H9 (cell line): Measurements from ENCODE around the gene CLIC1. TPM values are rescaled to one million over a fixed set of nuclear protein-coding genes. Genes with fewer than 3 reads are reported as not detected.
A peak's percentile ranks its signal among the peaks of the same experiment; 100 is the strongest.

Experiments used
- DNase-seq: peaks from one replicate; pipeline ENCODE4 v3.0.0-alpha.2; 2017
- H2AFZ ChIP-seq: one replicate; pipeline ENCODE4 v1.6.1; 2013; ENCODE audit warnings: mild to moderate bottlenecking, low read length, control low read depth, moderate library complexity
- H2AK5ac ChIP-seq: 2 replicates; pipeline ENCODE4 v1.6.1; 2013; ENCODE audit warnings: low read length, control low read depth, mixed read lengths; ENCODE audit not compliant: insufficient read length
- H2BK120ac ChIP-seq: one replicate; pipeline ENCODE4 v1.6.1; 2013; ENCODE audit warnings: low read depth, mild to moderate bottlenecking, low read length, control low read depth, inconsistent platforms; ENCODE audit not compliant: poor library complexity, severe bottlenecking
- H2BK12ac ChIP-seq: 2 replicates; pipeline ENCODE4 v1.6.1; 2013; ENCODE audit warnings: low read length, control low read depth, mixed read lengths, low read depth; ENCODE audit not compliant: insufficient read length
- H2BK15ac ChIP-seq: 2 replicates; pipeline ENCODE4 v1.6.1; 2013; ENCODE audit warnings: low read depth, low read length, control low read depth
- H2BK20ac ChIP-seq: one replicate; pipeline ENCODE4 v1.6.1; 2013; ENCODE audit warnings: low read depth, mild to moderate bottlenecking, low read length, control low read depth, inconsistent platforms; ENCODE audit not compliant: poor library complexity, severe bottlenecking
- H2BK5ac ChIP-seq: 2 replicates; pipeline ENCODE4 v1.6.1; 2013; ENCODE audit warnings: low read length, control low read depth, mixed read lengths; ENCODE audit not compliant: insufficient read length
- H3K14ac ChIP-seq: 2 replicates; pipeline ENCODE4 v1.6.1; 2013; ENCODE audit warnings: low read length, control low read depth; ENCODE audit not compliant: insufficient read depth
- H3K18ac ChIP-seq: 2 replicates; pipeline ENCODE4 v1.6.1; 2013; ENCODE audit warnings: low read depth, mild to moderate bottlenecking, mixed read lengths, low read length, control low read depth; ENCODE audit not compliant: insufficient read length
- H3K23ac ChIP-seq: 2 replicates; pipeline ENCODE4 v1.6.1; 2013; ENCODE audit warnings: low read length, control low read depth, mixed read lengths, low read depth; ENCODE audit not compliant: insufficient read length
- H3K23me2 ChIP-seq: 2 replicates; pipeline ENCODE4 v1.6.1; 2013; ENCODE audit warnings: low read depth, mild to moderate bottlenecking, mixed read lengths, low read length, control low read depth; ENCODE audit not compliant: insufficient read length, poor library complexity, severe bottlenecking
- H3K27ac ChIP-seq: 2 replicates; pipeline ENCODE4 v1.5.1; 2013; ENCODE audit warnings: low read length, control low read depth, mixed read lengths, low read depth; ENCODE audit not compliant: insufficient read length
- H3K27me3 ChIP-seq: 2 replicates; pipeline ENCODE4 v1.6.1; 2013; ENCODE audit warnings: low read length, control low read depth, inconsistent platforms; ENCODE audit not compliant: insufficient read depth
- H3K4ac ChIP-seq: 2 replicates; pipeline ENCODE4 v1.6.1; 2013; ENCODE audit warnings: low read depth, mild to moderate bottlenecking, control low read depth, inconsistent platforms, low read length, moderate library complexity
- H3K4me1 ChIP-seq: 2 replicates; pipeline ENCODE4 v1.6.1; 2013; ENCODE audit warnings: low read length, control low read depth, inconsistent platforms; ENCODE audit not compliant: insufficient read depth
- H3K4me2 ChIP-seq: 2 replicates; pipeline ENCODE4 v1.6.1; 2013; ENCODE audit warnings: low read length, control low read depth, mixed read lengths; ENCODE audit not compliant: insufficient read length, insufficient read depth
- H3K56ac ChIP-seq: 2 replicates; pipeline ENCODE4 v1.6.1; 2013; ENCODE audit warnings: low read depth, mild to moderate bottlenecking, mixed read lengths, low read length, control low read depth; ENCODE audit not compliant: insufficient read length
- H3K79me1 ChIP-seq: 2 replicates; pipeline ENCODE4 v1.6.1; 2013; ENCODE audit warnings: low read depth, mild to moderate bottlenecking, moderate library complexity, low read length, control low read depth, inconsistent platforms; ENCODE audit not compliant: insufficient read depth, poor library complexity, severe bottlenecking
- H3K79me2 ChIP-seq: 2 replicates; pipeline ENCODE4 v1.6.1; 2013; ENCODE audit warnings: low read length, control low read depth, inconsistent platforms; ENCODE audit not compliant: insufficient read depth
- H3K9ac ChIP-seq: 2 replicates; pipeline ENCODE4 v1.6.1; 2013; ENCODE audit warnings: low read length, control low read depth, mixed read lengths; ENCODE audit not compliant: insufficient read length; ENCODE audit errors: extremely low read depth
- H3K9me3 ChIP-seq: one replicate; pipeline ENCODE4 v1.6.1; 2013; ENCODE audit warnings: low read depth, low read length, inconsistent platforms; ENCODE audit not compliant: control insufficient read depth
- H3T11ph ChIP-seq: one replicate; pipeline ENCODE4 v1.6.1; 2013; ENCODE audit warnings: mild to moderate bottlenecking, low read length, control low read depth, inconsistent platforms
- H4K20me1 ChIP-seq: one replicate; pipeline ENCODE4 v1.6.1; 2013; ENCODE audit not compliant: control insufficient read depth, insufficient read length, insufficient read depth
- H4K5ac ChIP-seq: 2 replicates; pipeline ENCODE4 v1.6.1; 2013; ENCODE audit warnings: low read depth, mild to moderate bottlenecking, mixed read lengths, low read length, control low read depth; ENCODE audit not compliant: insufficient read length
- H4K8ac ChIP-seq: replicated peaks from 2 replicates; pipeline ENCODE4 v1.6.1; 2013; ENCODE audit warnings: low read length, control low read depth, mixed read lengths, low read depth; ENCODE audit not compliant: insufficient read length
- H4K91ac ChIP-seq: 2 replicates; pipeline ENCODE4 v1.6.1; 2013; ENCODE audit warnings: low read depth, mild to moderate bottlenecking, moderate library complexity, mixed read lengths, low read length, control low read depth; ENCODE audit not compliant: insufficient read length
- H3K27ac Mint-ChIP-seq, 3 experiments: 2 replicates in 2 of 3; 3 replicates in 1 of 3; pipeline ENCODE4 v1.8.0; 2020 to 2021; ENCODE audit warnings: mixed read lengths in 3 of 3, mild to moderate bottlenecking in 1 of 3, moderate library complexity in 1 of 3
- H3K27me3 Mint-ChIP-seq: 2 replicates; pipeline ENCODE4 v1.8.0; 2021; ENCODE audit warnings: low read depth, mild to moderate bottlenecking, moderate library complexity, mixed read lengths
- H3K36me3 Mint-ChIP-seq, 3 experiments: 2 replicates in 2 of 3; 3 replicates in 1 of 3; pipeline ENCODE4 v1.8.0; 2020 to 2021; ENCODE audit warnings: low read depth in 3 of 3, mixed read lengths in 3 of 3; ENCODE audit not compliant: insufficient read depth in 1 of 3
- H3K4me1 Mint-ChIP-seq, 2 experiments: 2 replicates each; pipeline ENCODE4 v1.8.0; 2020; ENCODE audit warnings: mixed read lengths in 2 of 2
- H3K4me3 Mint-ChIP-seq, 2 experiments: 2 replicates in 1 of 2; 3 replicates in 1 of 2; pipeline ENCODE4 v1.8.0; 2020 to 2021; ENCODE audit warnings: mild to moderate bottlenecking in 2 of 2, mixed read lengths in 2 of 2, moderate library complexity in 1 of 2
- H3K9me3 Mint-ChIP-seq, 2 experiments: 2 replicates in 1 of 2; 3 replicates in 1 of 2; pipeline ENCODE4 v1.8.0; 2020; ENCODE audit warnings: mild to moderate bottlenecking in 2 of 2, mixed read lengths in 2 of 2, moderate library complexity in 1 of 2
- WGBS: extraction: QIAGEN DNeasy Blood & Tissue Kit; methylation state at CpG from one replicate; pipeline ENCODE4 v1.1.7; 2013; ENCODE audit warnings: missing lambda C conversion rate, low lambda C conversion rate, mixed read lengths; ENCODE audit not compliant: insufficient read length; ENCODE audit errors: extremely low coverage; 5-methylcytosine and 5-hydroxymethylcytosine counted together
- total RNA-seq: library from RNA; stranded (reverse); gene quantifications from 2 replicates; pipeline ENCODE4 v1.2.1, GENCODE V29; 2021
- TF ChIP-seq, protein P1 (sequence below): fragments of 200-600 bp; sonication (generic); conservative IDR thresholded peaks from 3 replicates; pipeline ENCODE4 v1.8.0; 2021; ENCODE audit warnings: antibody characterized with exemption, mild to moderate bottlenecking

CLIC1 gene
- total RNA-seq, 1 experiment from 2014 or later: 265 TPM

DNA sequence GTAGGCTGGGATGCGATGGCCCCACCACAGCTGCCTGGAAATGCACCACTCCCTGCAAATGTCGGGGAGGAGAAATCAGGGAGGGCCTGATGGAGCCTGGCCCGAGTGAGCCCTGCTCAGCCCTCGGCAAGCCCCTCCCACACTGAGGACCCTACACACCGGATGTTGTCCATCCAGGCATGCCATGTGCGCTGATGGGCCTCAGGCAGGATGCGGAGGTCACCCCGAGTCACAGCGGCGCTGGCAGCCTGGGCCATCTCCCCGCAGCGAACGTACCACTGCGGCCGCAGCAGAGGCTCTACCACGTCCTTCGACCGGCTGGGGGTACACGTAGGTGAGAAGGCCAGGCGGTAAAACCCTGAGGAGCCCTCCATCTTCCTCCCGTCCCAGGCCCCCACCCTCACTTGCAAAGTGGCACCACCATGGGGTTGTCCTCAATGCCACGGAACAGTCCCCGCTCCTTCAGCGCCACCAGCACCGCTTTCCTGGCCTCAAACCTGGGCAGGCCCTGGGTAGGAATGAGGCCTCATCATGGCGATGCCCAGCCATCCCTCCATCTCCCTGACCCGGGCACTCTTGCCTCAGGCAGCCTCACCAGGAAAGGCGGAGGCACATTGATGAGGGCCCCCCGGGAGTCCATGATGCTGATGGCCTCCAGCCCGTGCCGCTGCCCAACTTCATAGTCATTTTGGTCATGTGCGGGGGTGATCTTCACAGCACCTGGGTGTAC, 46.0 kb upstream of the CLIC1 start:
- Mint-ChIP-seq H3K4me3 (no peak overlapping the region), H3K9me3 (no peaks in the 10 kb centered on the region), H3K27ac (peak overlapping the region in 1 of 3 experiments; percentile 22; a peak in 1 of 7 replicates), H3K36me3 (peaks cover 47 to 82% (median 66%) of the 10 kb centered on the region in 3 experiments), H3K27me3 (no peaks in the 10 kb centered on the region), H3K4me1 (0 out of 4 replicates have a peak, but pooled peaks cover 0 to 4% of the 10 kb centered on the region in 2 experiments)
- Histone ChIP-seq H4K91ac (no peak overlapping the region), H4K20me1 (no peaks in the 10 kb centered on the region), H3K18ac (no peak overlapping the region), H2BK20ac (no peak overlapping the region), H3K14ac (no peak overlapping the region), H3K4ac (no peak overlapping the region), H3K79me2 (no peaks in the 10 kb centered on the region), H2AFZ (no peak overlapping the region), H2BK12ac (no peak overlapping the region), H3K27me3 (no peaks in the 10 kb centered on the region), H3K23ac (no peak overlapping the region), H3K4me2 (no peak overlapping the region), H3T11ph (no peak overlapping the region), H3K56ac (no peak overlapping the region), H4K5ac (no peak overlapping the region), H2BK15ac (no peak overlapping the region), H3K9me3 (no peaks in the 10 kb centered on the region), H4K8ac (no peak overlapping the region), H3K9ac (no peak overlapping the region), H2BK120ac (no peak overlapping the region), H3K79me1 (no peaks in the 10 kb centered on the region), H3K27ac (no peak overlapping the region), H2AK5ac (no peak overlapping the region), H3K4me1 (no peaks in the 10 kb centered on the region), H2BK5ac (no peak overlapping the region), H3K23me2 (no peaks in the 10 kb centered on the region)
- no CpG with 5 or more reads among the region's 32 CpGs for WGBS
- TF ChIP-seq, protein P1, sequence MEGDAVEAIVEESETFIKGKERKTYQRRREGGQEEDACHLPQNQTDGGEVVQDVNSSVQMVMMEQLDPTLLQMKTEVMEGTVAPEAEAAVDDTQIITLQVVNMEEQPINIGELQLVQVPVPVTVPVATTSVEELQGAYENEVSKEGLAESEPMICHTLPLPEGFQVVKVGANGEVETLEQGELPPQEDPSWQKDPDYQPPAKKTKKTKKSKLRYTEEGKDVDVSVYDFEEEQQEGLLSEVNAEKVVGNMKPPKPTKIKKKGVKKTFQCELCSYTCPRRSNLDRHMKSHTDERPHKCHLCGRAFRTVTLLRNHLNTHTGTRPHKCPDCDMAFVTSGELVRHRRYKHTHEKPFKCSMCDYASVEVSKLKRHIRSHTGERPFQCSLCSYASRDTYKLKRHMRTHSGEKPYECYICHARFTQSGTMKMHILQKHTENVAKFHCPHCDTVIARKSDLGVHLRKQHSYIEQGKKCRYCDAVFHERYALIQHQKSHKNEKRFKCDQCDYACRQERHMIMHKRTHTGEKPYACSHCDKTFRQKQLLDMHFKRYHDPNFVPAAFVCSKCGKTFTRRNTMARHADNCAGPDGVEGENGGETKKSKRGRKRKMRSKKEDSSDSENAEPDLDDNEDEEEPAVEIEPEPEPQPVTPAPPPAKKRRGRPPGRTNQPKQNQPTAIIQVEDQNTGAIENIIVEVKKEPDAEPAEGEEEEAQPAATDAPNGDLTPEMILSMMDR: no peak
- no peak for DNase-seq
